Activated CD8-positive, alpha-beta memory T cell treated with anti-CD3 and anti-CD28 coated beads for 36 hours (primary cell): ENCODE data around the gene ESPL1. TPM values are rescaled to one million over a fixed set of nuclear protein-coding genes. Genes with fewer than 3 reads are reported as not detected.
"Not testable (repeated sequence)": the region's sequence is repeated elsewhere in the genome, so short reads cannot be mapped to it uniquely, and the experiment has no call there.

Experiments used
- CTCF ChIA-PET: fragments of 350-600 bp; sonication (Branson Sonifier 250); formaldehyde crosslinking; loops from one replicate; lab custom pipeline; 2021; ENCODE audit warnings: antibody characterized with exemption; lab: Charles Lee
- POLR2A ChIA-PET: fragments of 350-600 bp; sonication (Branson Sonifier 250); formaldehyde crosslinking; loops from one replicate; lab custom pipeline; 2021; ENCODE audit warnings: antibody characterized with exemption; lab: Charles Lee
- total RNA-seq, 2 experiments: library from RNA; stranded (reverse); gene quantifications; one replicate each; pipeline ENCODE4 v1.2.3, GENCODE V29; 2021

ESPL1 gene
- total RNA-seq, 2 experiments from 2014 or later = 59.6 to 60.9 TPM

- CTCF ChIA-PET = interaction anchor here (1.1 to 2.0 kb wide), 3 partner anchors 16 to 73 kb away, joined by 3 to 5 read pairs (median 3); partner anchors contain the start of genes ITGB7 and PFDN5
- POLR2A ChIA-PET = interaction anchor here (0.6 kb wide), 1 partner anchor 191 kb away, joined by 3 read pairs; no protein-coding TSS in a partner anchor
These were observed 11.3 kb downstream of the ESPL1 start for GRCh38 chr12:53279283-53279869.

DNA sequence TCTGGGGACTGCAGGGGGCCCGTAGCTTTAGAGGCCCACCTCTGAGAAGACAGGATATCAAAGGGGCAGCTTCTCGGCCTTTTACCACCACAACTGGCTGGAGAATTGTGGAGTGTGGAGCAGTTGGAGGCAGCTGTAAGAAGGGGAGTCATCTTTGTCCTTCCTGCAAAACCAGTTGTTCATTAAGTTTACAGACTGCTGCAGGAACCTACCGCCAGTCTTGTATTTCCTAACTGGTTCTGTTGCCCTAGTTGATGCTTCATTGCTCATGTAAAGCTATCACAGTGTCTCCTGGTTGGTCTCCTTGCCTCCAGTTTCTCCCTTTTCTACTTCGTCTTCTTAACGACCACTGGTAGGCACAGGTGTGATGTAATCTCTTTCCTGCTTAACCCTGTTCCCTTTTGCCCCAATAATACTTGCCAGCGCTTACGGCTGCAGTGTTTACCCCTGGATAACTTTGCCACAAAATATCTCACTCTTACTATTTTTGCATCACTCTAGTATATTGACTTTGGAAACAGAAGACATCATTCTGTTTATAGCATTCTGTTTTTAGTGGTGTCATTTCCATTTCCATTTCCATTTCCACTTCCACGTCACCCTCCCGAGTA lies 11.9 kb downstream of the ESPL1 start:
- ChIA-PET CTCF (interaction anchor here (1.7 to 2.0 kb wide), 2 partner anchors 15 to 67 kb away, joined by 3 to 5 read pairs; partner anchors contain the start of gene PFDN5), POLR2A (no interaction called here)

GRCh38 chr12:53286448-53286847 lies 18.3 kb downstream of the ESPL1 start:
- ChIA-PET CTCF (interaction anchor here (0.9 to 4.5 kb wide), 4 partner anchors 10 to 126 kb away, joined by 3 to 49 read pairs (median 10); partner anchors contain the start of gene ESPL1), POLR2A (interaction anchor here (0.8 to 0.9 kb wide), 2 partner anchors 10 to 19 kb away, joined by 3 to 5 read pairs; no protein-coding TSS in a partner anchor)

DNA sequence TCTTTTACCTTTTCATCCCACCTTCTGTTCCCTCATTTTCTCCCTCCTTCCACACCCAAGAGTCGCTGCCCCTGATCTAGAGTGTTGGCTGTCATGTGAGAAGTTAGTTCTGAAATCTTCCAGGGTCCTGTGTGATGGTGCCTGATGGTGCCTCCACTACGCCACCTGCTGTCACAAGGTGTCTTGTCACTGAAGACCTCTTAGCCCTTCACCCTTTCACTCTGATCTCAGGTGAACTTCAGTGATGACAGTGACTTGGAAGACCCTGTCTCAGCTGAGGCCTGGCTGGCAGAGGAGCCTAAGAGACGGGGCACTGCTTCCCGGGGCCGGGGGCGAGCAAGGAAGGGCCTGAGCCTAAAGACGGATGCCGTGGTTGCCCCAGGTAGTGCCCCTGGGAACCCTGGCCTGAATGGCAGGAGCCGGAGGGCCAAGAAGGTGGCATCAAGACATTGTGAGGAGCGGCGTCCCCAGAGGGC lies 19.7 kb downstream of the ESPL1 start:
- CTCF ChIA-PET = interaction anchor here (0.9 to 4.5 kb wide), 9 partner anchors 9 to 127 kb away, joined by 3 to 49 read pairs (median 5); partner anchors contain the start of gene ESPL1
- POLR2A ChIA-PET = interaction anchor here (0.6 kb wide), 1 partner anchor 43 kb away, joined by 7 read pairs; no protein-coding TSS in a partner anchor

GRCh38 chr12:53288322-53288721 lies 20.2 kb downstream of the ESPL1 start:
- ChIA-PET POLR2A (no interaction called here), CTCF (interaction anchor here (0.9 to 4.5 kb wide), 8 partner anchors 20 to 128 kb away, joined by 3 to 49 read pairs (median 6); partner anchors contain the start of gene ESPL1)

GRCh38 chr12:53289891-53290290 lies 21.8 kb downstream of the ESPL1 start:
- CTCF ChIA-PET = interaction anchor here (1.2 to 4.6 kb wide), 6 partner anchors 28 to 79 kb away, joined by 3 to 29 read pairs (median 3); partner anchors contain the start of gene AAAS
- POLR2A ChIA-PET = interaction anchor here (1.1 kb wide), 1 partner anchor 10 kb away, joined by 4 read pairs; the partner anchor contains the start of gene MYG1

DNA sequence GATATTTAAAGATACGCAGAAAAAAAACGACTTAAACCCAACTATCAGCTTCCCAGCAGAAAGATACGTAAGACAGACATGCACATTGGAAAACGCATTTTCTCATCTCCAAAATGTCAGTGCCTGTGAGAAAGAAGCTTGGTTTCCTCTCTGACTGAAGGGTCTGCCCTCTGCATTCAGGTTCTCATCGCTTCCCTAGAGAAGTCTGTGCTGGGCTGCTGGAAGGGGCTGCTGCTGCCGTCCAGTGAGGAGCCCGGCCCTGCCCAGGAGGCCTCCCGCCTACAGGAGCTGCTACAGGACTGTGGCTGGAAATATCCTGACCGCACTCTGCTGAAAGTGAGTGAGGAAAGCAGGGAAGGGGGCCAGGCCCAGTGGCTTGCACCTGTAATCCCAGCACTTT lies 22.6 kb downstream of the ESPL1 start:
- ChIA-PET CTCF (interaction anchor here (0.6 to 4.6 kb wide), 8 partner anchors 15 to 131 kb away, joined by 3 to 29 read pairs (median 4); partner anchors contain the start of gene AAAS), POLR2A (interaction anchor here (1.1 kb wide), 1 partner anchor 9 kb away, joined by 4 read pairs; the partner anchor contains the start of gene MYG1)

GRCh38 chr12:53292426-53292825 lies 24.3 kb downstream of the ESPL1 start:
- CTCF ChIA-PET = interaction anchor here (0.6 to 4.6 kb wide), 6 partner anchors 14 to 133 kb away, joined by 3 to 29 read pairs (median 4); partner anchors contain the start of gene AAAS
- POLR2A ChIA-PET = interaction anchor here (0.6 kb wide), 1 partner anchor 53 kb away, joined by 4 read pairs; no protein-coding TSS in a partner anchor

DNA sequence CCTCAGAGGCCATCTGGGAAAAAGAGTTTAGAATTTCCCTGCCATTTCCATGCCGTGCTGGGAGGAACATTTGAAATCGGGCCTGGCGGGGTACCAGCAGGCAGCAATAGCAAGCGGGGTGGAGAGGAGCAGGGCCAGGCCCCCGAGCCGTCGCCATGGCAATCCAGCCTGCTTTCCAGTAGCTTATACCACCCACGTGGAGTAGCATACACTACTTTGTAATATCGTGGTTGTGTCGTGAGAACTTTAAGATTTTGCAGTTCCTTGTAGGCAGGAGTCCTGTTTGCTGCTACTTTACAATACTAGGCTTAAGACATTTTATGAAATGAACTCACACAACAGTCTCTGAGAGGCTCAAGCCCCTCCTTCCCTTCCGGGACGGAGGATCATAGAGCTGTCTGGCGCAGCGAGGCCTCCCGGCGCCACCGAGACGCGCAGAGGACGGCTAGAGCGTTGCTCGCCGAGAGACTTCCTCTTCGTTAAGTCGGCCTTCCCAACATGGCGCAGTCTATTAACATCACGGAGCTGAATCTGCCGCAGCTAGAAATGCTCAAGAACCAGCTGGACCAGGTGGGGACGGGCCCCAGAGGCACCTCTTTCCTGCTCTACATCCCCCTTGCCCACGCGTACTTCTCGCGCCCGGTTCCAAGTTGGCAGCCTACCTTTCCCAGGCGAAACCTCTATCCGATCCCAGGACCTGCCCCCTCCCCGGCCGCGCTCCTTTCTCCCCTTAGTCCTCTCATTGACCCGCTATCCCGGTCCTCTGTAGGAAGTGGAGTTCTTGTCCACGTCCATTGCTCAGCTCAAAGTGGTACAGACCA lies 27.2 kb downstream of the ESPL1 start, which contains the start of gene PFDN5:
TSS of gene PFDN5 (plus strand) at position 473 of the 821 bp plus-strand sequence. CDS start at position 499, 26 bp downstream.
- CTCF ChIA-PET = interaction anchor here (0.9 to 4.1 kb wide), 7 partner anchors 16 to 135 kb away, joined by 3 to 23 read pairs (median 4); partner anchors contain the start of gene AAAS

DNA sequence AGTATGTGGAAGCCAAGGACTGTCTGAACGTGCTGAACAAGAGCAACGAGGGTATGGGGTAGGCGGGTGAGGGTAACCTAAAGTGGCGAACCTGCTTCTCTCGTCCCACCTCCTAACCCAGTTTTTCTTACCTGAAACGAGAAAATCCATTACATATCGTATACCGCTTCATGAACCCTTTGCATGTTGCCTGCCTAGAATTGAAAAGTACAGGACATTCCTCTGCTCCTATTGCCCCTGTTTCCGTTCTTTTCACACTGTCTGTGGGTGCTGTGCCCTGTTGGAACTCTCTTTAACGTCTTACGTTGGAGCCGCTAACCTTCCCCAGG lies 27.8 kb downstream of the ESPL1 start:
- POLR2A ChIA-PET = interaction anchor here (0.5 to 1.4 kb wide), 8 partner anchors 25 to 183 kb away, joined by 3 to 7 read pairs (median 4); partner anchors contain the start of genes AAAS and ZNF740

More for the DNA sequence above, 27.2 kb downstream of the ESPL1 start, which contains the start of gene PFDN5:
- POLR2A ChIA-PET = interaction anchor here (0.5 to 1.4 kb wide), 8 partner anchors 26 to 184 kb away, joined by 3 to 7 read pairs (median 4); partner anchors contain the start of genes AAAS and ZNF740

DNA sequence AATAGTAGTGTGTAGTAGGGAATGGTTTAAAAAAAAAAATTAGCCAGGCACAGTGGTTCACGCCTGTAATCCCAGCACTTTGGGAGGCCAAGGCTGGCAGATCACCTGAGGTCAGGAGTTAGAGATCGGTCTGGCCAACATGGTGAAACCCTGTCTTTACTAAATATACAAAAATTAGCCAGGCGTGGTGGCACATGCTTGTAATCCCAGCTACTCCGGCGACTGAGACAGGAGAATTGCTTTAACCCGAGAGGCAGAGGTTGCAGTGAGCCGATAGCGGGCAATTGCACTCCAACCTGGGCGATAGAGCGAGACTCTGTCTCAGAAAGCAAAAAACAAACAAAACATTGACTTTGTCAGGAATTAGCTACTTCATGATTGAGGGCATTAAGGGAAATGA lies 29.0 kb downstream of the ESPL1 start:
- CTCF ChIA-PET = interaction anchor here (0.7 to 4.1 kb wide), 7 partner anchors 10 to 137 kb away, joined by 3 to 23 read pairs (median 4); partner anchors contain the start of gene AAAS
- POLR2A ChIA-PET = not testable (repeated sequence)

More for the DNA sequence above, 27.8 kb downstream of the ESPL1 start:
- CTCF ChIA-PET = interaction anchor here (0.9 to 4.1 kb wide), 6 partner anchors 17 to 136 kb away, joined by 3 to 23 read pairs (median 6); partner anchors contain the start of gene AAAS

DNA sequence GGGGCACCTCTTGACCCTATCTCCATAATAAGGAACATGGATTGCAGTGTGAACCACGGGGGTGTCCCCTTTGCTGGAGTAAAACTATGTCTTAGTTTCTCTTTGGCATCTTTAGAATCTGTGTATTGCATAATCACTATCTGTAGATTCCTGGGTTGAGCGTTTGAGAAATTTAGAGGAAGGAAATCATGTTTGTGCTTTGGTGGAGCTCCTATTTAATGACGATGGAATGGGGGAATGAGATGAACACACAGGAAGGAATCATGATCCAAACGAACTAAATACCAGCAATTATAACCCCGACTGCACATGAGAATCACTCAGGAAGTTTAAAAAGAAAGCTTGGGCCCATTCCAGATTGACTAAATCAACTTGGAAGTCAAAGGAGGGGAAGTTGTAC lies 30.1 kb downstream of the ESPL1 start:
- POLR2A ChIA-PET = interaction anchor here (0.7 to 2.4 kb wide), 2 partner anchors 10 to 23 kb away, joined by 4 to 10 read pairs; partner anchors contain the start of gene AAAS

GRCh38 chr12:53299101-53299453 lies 31.0 kb downstream of the ESPL1 start:
- CTCF ChIA-PET = interaction anchor here (0.6 to 3.5 kb wide), 12 partner anchors 22 to 244 kb away, joined by 3 to 22 read pairs (median 3); partner anchors contain the start of gene AAAS
- POLR2A ChIA-PET = interaction anchor here (0.7 to 2.4 kb wide), 5 partner anchors 9 to 1370 kb away, joined by 3 to 10 read pairs (median 4); partner anchors contain the start of gene AAAS

More for the DNA sequence above, 30.1 kb downstream of the ESPL1 start:
- CTCF ChIA-PET = interaction anchor here (0.6 to 4.1 kb wide), 6 partner anchors 12 to 232 kb away, joined by 3 to 23 read pairs (median 4); partner anchors contain the start of gene AAAS

DNA sequence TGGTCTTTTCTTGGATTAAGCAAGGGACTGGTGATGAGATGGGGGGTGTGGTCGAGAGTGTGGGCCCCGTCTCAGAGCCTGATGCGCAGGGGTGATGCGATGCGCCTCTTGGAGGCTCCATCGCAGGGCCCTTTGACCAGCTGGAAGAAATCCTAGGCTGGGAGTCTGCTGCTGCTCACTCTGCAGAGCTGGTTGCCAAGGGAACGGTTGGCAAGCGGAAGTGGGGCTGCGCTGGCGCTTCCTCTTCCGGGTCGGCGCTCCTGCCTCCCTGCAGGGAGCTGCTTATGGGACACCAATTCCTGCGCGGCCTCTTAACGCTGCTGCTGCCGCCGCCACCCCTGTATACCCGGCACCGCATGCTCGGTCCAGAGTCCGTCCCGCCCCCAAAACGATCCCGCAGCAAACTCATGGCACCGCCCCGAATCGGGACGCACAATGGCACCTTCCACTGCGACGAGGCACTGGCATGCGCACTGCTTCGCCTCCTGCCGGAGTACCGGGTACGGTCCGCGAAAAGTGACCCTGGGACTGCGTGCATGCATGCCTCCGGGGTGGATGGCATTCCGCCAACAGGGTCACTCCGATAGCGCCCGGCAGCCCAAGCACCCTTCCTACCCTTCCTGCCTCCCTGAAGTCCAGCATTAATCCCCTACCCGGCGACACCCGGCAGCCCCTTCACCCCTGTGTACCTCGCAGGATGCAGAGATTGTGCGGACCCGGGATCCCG lies 31.5 kb downstream of the ESPL1 start, which contains the start of gene MYG1:
TSS of gene MYG1 (plus strand) at position 242 of the 727 bp plus-strand sequence. CDS start at position 285, 43 bp downstream.
- POLR2A ChIA-PET = interaction anchor here (0.6 to 2.4 kb wide), 7 partner anchors 9 to 1371 kb away, joined by 3 to 10 read pairs (median 4); partner anchors contain the start of genes AAAS, CSAD and ZNF740
- CTCF ChIA-PET = interaction anchor here (0.6 to 3.5 kb wide), 13 partner anchors 10 to 245 kb away, joined by 3 to 22 read pairs (median 3); partner anchors contain the start of gene AAAS

- CTCF ChIA-PET = interaction anchor here (0.7 to 3.5 kb wide), 7 partner anchors 10 to 87 kb away, joined by 3 to 22 read pairs (median 3); partner anchors contain the start of gene AAAS
- POLR2A ChIA-PET = interaction anchor here (1.0 to 2.4 kb wide), 5 partner anchors 10 to 120 kb away, joined by 3 to 10 read pairs (median 4); partner anchors contain the start of genes AAAS, CSAD and ZNF740
These were observed 32.1 kb downstream of the ESPL1 start for GRCh38 chr12:53300187-53300586.

DNA sequence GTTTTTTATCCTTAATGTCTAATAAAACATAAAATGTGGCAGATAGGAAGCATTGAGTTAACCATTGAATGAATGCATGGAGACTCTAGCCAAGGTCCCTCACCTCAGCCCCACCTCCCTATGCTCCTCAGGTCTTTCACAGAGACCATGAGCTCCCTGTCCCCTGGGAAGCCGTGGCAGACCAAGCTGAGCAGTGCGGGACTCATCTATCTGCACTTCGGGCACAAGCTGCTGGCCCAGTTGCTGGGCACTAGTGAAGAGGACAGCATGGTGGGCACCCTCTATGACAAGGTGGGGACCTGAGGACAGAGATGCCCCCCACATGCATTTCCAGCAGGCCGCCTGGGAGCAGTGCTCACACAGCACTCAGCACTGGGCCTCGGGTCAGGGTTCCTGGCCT lies 34.8 kb downstream of the ESPL1 start:
- ChIA-PET POLR2A (no interaction called here), CTCF (no interaction called here)
